Measurements from ENCODE around the gene ADD3. TPM values are rescaled to one million over a fixed set of nuclear protein-coding genes. Genes with fewer than 3 reads are reported as not detected.
"Not testable (repeated sequence)": the region's sequence is repeated elsewhere in the genome, so short reads cannot be mapped to it uniquely, and the experiment has no call there.

ADD3 gene
- total and polyA plus RNA-seq, 2 experiments from 2014 or later: 96.9 to 114 TPM

DNA sequence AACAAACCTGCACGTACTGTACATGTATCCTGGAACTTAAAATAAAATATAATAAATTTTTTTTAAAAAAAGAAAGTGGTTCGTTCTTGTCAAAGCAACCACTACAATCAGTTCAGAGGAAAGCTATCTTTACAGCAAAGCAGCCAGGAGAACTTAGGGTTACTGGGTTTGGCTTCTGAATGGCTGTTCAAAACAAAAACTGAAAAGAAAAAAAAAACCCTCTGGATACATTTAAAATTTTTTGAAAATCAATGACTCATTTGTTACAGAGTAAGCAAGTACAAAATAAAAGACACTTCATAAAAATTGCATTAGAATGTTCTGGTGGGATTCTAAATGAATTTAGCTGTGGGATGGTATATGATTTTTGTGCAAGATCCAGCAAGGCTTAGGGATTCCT lies 28.6 kb upstream of the ADD3 start:
- H3K4me3 ChIP-seq: no peak overlapping the region
- H3K4me1 ChIP-seq (ENCODE audit: low read depth): peaks cover 3% of the 10 kb centered on the region
- H3K36me3 ChIP-seq: no peaks in the 10 kb centered on the region
- no peaks in the 10 kb centered on the region for H3K9me3 ChIP-seq (ENCODE audit: low read depth)
- TF ChIP-seq, protein P1, sequence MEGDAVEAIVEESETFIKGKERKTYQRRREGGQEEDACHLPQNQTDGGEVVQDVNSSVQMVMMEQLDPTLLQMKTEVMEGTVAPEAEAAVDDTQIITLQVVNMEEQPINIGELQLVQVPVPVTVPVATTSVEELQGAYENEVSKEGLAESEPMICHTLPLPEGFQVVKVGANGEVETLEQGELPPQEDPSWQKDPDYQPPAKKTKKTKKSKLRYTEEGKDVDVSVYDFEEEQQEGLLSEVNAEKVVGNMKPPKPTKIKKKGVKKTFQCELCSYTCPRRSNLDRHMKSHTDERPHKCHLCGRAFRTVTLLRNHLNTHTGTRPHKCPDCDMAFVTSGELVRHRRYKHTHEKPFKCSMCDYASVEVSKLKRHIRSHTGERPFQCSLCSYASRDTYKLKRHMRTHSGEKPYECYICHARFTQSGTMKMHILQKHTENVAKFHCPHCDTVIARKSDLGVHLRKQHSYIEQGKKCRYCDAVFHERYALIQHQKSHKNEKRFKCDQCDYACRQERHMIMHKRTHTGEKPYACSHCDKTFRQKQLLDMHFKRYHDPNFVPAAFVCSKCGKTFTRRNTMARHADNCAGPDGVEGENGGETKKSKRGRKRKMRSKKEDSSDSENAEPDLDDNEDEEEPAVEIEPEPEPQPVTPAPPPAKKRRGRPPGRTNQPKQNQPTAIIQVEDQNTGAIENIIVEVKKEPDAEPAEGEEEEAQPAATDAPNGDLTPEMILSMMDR (IDR thresholded peaks at IDR 0.05; ENCODE audit: low read depth, low read length): no peak
- no peak overlapping the region for H3K27ac ChIP-seq
- no peaks in the 10 kb centered on the region for H3K27me3 ChIP-seq
- no peak for DNase-seq (ENCODE audit: low read depth in 1 of 2, low spot score in 1 of 2)

DNA sequence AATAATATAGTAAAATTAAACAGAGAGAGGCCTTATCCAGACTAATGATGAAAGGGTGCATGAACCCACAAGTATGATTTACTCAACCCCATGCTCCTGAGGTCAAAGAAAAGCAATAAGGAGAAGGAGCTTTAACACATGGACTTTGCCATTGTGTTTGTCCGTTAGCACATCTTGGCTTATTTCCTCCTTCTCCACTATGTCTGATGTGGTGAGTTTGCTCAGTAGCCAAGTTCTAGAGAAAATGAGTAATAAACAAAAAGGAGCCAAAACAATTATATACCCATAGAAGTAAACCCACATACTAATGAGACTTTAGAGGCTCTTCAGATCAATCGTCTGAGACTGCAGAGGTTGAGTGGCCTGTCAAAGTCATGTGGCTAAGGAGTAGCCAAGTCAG lies 26.1 kb upstream of the ADD3 start:
- H3K36me3 ChIP-seq: no peaks in the 10 kb centered on the region
- peaks cover 3% of the 10 kb centered on the region for H3K4me1 ChIP-seq (ENCODE audit: low read depth)
- peak in 1 of 2 donors; percentile 63 for DNase-seq (ENCODE audit: low read depth in 1 of 2, low spot score in 1 of 2)
- H3K9me3 ChIP-seq (ENCODE audit: low read depth): no peaks in the 10 kb centered on the region
- H3K27ac ChIP-seq: no peak overlapping the region
- H3K4me3 ChIP-seq: no peak overlapping the region
- TF ChIP-seq, protein P1 (IDR thresholded peaks at IDR 0.05; ENCODE audit: low read depth, low read length): no peak
- no peaks in the 10 kb centered on the region for H3K27me3 ChIP-seq

DNA sequence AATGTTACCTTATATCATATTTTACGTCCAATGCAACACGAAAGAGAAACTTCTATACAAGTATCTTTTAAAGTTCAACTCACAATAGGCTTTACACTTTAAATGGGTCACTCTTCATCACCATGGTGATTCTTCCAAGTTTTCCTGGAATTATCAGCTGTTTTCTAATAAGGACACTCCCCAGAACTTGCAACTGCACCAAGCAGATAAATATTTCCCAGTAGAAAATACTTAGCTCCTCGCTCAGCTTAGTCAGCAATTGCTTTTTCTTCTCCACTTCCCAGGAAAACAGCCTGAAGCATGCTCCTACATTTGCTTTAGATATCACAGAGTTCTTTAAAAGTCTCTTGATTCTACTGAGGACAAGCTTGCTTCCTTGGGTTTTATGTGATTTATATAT lies 25.7 kb upstream of the ADD3 start:
- no peaks in the 10 kb centered on the region for H3K36me3 ChIP-seq
- peaks cover 3% of the 10 kb centered on the region for H3K4me1 ChIP-seq (ENCODE audit: low read depth)
- H3K27ac ChIP-seq: no peak overlapping the region
- DNase-seq (ENCODE audit: low read depth in 1 of 2, low spot score in 1 of 2): peak in 1 of 2 donors; percentile 64
- TF ChIP-seq, protein P1 (IDR thresholded peaks at IDR 0.05; ENCODE audit: low read depth, low read length): no peak
- H3K4me3 ChIP-seq: no peak overlapping the region
- H3K9me3 ChIP-seq (ENCODE audit: low read depth): no peaks in the 10 kb centered on the region
- H3K27me3 ChIP-seq: no peaks in the 10 kb centered on the region

DNA sequence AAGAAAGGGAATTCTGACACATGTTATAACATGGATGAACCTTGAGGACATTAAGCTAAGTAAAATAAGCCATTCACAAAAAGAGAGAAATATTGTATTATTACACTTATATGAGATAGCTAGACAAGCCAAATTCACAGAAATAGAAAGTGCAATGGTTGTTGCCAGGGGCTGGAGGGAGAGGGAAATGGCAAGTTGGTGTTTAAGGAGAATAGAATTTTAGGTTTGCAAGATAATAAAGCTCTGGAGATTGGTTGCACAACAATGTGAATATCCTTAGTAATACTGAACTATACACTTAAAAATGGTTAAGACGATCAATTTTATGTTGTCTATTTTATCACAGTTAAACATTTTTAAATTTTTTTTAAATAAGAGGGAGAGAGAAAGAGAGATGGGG lies 25.0 kb upstream of the ADD3 start:
- Histone ChIP-seq H3K27me3 (no peaks in the 10 kb centered on the region), H3K36me3 (no peaks in the 10 kb centered on the region), H3K9me3 (ENCODE audit: low read depth) (no peaks in the 10 kb centered on the region), H3K4me1 (ENCODE audit: low read depth) (peaks cover 3% of the 10 kb centered on the region), H3K4me3 (no peak overlapping the region), H3K27ac (no peak overlapping the region)
- DNase-seq (ENCODE audit: low read depth in 1 of 2, low spot score in 1 of 2): peak in 1 of 2 donors; percentile 45
- TF ChIP-seq, protein P1 (IDR thresholded peaks at IDR 0.05; ENCODE audit: low read depth, low read length): no peak

DNA sequence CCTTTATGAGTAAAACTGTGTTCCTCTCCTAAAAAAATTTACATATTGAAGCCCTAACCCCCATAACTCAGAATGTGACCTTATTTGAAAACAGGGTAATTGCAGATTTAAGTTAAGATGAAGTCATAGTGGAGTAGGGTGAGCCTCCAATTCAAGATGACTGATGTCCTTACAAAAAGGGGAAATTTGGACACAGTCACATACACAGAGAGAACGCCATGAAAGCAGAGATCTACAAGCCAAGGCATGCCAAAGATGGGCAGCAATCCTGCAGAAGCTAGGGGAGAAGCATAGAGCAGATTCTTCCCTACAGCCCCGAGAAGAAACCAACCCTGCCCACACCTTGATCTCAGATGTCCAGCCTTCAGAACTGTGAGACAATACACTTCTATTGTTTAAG lies 23.8 kb upstream of the ADD3 start:
- TF ChIP-seq, protein P1 (IDR thresholded peaks at IDR 0.05; ENCODE audit: low read depth, low read length): no peak
- H3K27me3 ChIP-seq: no peaks in the 10 kb centered on the region
- no peak overlapping the region for H3K27ac ChIP-seq
- H3K4me3 ChIP-seq: no peak overlapping the region
- DNase-seq (ENCODE audit: low read depth in 1 of 2, low spot score in 1 of 2): no peak
- no peaks in the 10 kb centered on the region for H3K9me3 ChIP-seq (ENCODE audit: low read depth)
- H3K4me1 ChIP-seq (ENCODE audit: low read depth): peaks cover 3% of the 10 kb centered on the region
- H3K36me3 ChIP-seq: no peaks in the 10 kb centered on the region

DNA sequence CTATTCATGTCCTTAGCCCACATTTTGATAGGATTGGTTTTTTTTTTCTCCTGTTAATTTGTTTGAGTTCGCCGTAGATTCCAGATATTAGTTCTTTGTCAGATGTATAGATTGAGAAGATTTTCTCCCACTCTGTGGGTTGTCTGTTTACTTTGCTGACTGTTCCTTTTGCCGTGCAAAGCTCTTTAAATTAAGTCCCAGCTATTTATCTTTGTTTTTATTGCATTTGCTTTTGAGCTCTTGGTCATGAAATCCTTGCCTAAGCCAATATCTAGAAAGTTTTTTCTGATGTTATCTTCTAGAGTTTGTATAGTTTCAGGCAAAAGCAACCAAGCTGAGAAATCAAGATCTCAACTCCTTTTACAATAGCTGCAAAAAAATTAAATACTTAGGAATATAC lies 22.0 kb upstream of the ADD3 start:
- not testable (repeated sequence) for H3K27ac ChIP-seq; H3K36me3 ChIP-seq; H3K27me3 ChIP-seq; DNase-seq (ENCODE audit: low read depth in 1 of 2, low spot score in 1 of 2); H3K9me3 ChIP-seq (ENCODE audit: low read depth); H3K4me1 ChIP-seq (ENCODE audit: low read depth); H3K4me3 ChIP-seq

Data from cardiac muscle cell (in vitro differentiated cells and primary cell).